CD4-positive, alpha-beta T cell (primary cell): Measurements from ENCODE around the gene GRM4. TPM values are rescaled to one million over a fixed set of nuclear protein-coding genes. Genes with fewer than 3 reads are reported as not detected.

ENCODE experiments used
- ATAC-seq: fragments of 200-7000 bp; cut with Tn5 transposase; one replicate; pipeline ENCODE4 v1.10.0; 2022; ENCODE audit warnings: mild to moderate bottlenecking; ENCODE audit not compliant: poor library complexity
- CTCF ChIA-PET: fragments of 350-600 bp; sonication (Branson Sonifier 250); formaldehyde crosslinking; loops from one replicate; lab custom pipeline; 2021; ENCODE audit warnings: antibody characterized with exemption, inconsistent platforms; lab: Charles Lee
- POLR2A ChIA-PET: fragments of 350-600 bp; sonication (Branson Sonifier 250); formaldehyde crosslinking; loops from one replicate; lab custom pipeline; 2021; ENCODE audit warnings: antibody characterized with exemption, inconsistent platforms; lab: Charles Lee
- DNase-seq, 14 experiments: peaks; one replicate each; pipeline ENCODE4 v3.0.0-alpha.2; 2013 to 2020; ENCODE audit warnings: mixed read lengths in 2 of 14
- H3K27ac ChIP-seq, 2 donors: one replicate each; pipeline versions ENCODE4 v1.5.1 to v1.7.0; 2013; ENCODE audit warnings: low read length in 2 of 2, low read depth in 1 of 2, mild to moderate bottlenecking in 1 of 2
- H3K27me3 ChIP-seq, 2 experiments: 1 replicate in 1 of 2; 2 replicates in 1 of 2; pipeline versions ENCODE4 v1.6.1 to v1.7.0; 2013; ENCODE audit warnings: low read length in 2 of 2, control low read depth in 1 of 2, mild to moderate bottlenecking in 1 of 2, moderate library complexity in 1 of 2; ENCODE audit not compliant: insufficient read depth in 2 of 2, control insufficient read depth in 1 of 2
- H3K36me3 ChIP-seq: one replicate; pipeline ENCODE4 v1.6.1; 2013; ENCODE audit warnings: low read length, control low read depth; ENCODE audit not compliant: insufficient read depth
- H3K4me1 ChIP-seq: one replicate; pipeline ENCODE4 v1.6.1; 2013; ENCODE audit warnings: low read length, control low read depth; ENCODE audit not compliant: insufficient read depth
- H3K4me3 ChIP-seq: one replicate; pipeline ENCODE4 v1.5.1; 2013; ENCODE audit warnings: mild to moderate bottlenecking, low read length, moderate library complexity
- H3K9me3 ChIP-seq, 2 experiments: 1 replicate in 1 of 2; 2 replicates in 1 of 2; pipeline versions ENCODE4 v1.6.1 to v1.7.0; 2013; ENCODE audit warnings: low read length in 2 of 2, mild to moderate bottlenecking in 2 of 2, control low read depth in 1 of 2, moderate library complexity in 1 of 2; ENCODE audit not compliant: control insufficient read depth in 1 of 2, insufficient read depth in 1 of 2
- H3K27ac Mint-ChIP-seq: one replicate; pipeline ENCODE4 v1.8.0; 2020; ENCODE audit warnings: mixed read lengths
- H3K27me3 Mint-ChIP-seq: one replicate; pipeline ENCODE4 v1.8.0; 2021; ENCODE audit warnings: mixed read lengths
- H3K36me3 Mint-ChIP-seq: one replicate; pipeline ENCODE4 v1.8.0; 2021; ENCODE audit warnings: low read depth, mixed read lengths
- H3K4me1 Mint-ChIP-seq: one replicate; pipeline ENCODE4 v1.8.0; 2021; ENCODE audit warnings: low read depth, mixed read lengths
- H3K4me3 Mint-ChIP-seq: one replicate; pipeline ENCODE4 v1.8.0; 2020; ENCODE audit warnings: mild to moderate bottlenecking, mixed read lengths
- H3K9me3 Mint-ChIP-seq: one replicate; pipeline ENCODE4 v1.8.0; 2020; ENCODE audit warnings: mixed read lengths
- CTCF ChIP-seq: fragments of 200-600 bp; IDR thresholded peaks from one replicate; pipeline ENCODE4 v1.8.0; 2022; ENCODE audit warnings: antibody characterized with exemption, mild to moderate bottlenecking
- intact Hi-C, 2 experiments: fragments of 100-400 bp; cut with DNase I in 1 of 2; cut with micrococcal nuclease in 1 of 2; formaldehyde crosslinking; loops; one replicate each; pipeline versions ENCODE4 v1.15.1 to v1.9.0; 2023 to 2025; cut with DNase I, micrococcal nuclease
- total RNA-seq, 174 experiments: library from RNA in 2 of 174; stranded (reverse) in 2 of 174; gene quantifications; one replicate each; pipeline ENCODE4 v1.2.3 and lab custom pipeline; 2021 to 2026

The GRM4 gene
- total RNA-seq, 2 experiments from 2014 or later, result 0.08 TPM; not detected in 1

GRCh38 chr6:34094474-34095135, 51.3 kb downstream of the GRM4 start:
- Mint-ChIP-seq H3K9me3 (no peaks in the 10 kb centered on the region), H3K36me3 (no peaks in the 10 kb centered on the region), H3K27me3 (peaks cover 38% of the 10 kb centered on the region), H3K4me3 (no peak overlapping the region), H3K4me1 (no peaks in the 10 kb centered on the region), H3K27ac (no peak overlapping the region)
- ATAC-seq (no peak), DNase-seq (no peak)
- CTCF ChIA-PET, result no interaction called here
- no peaks in the 10 kb centered on the region for H3K36me3 ChIP-seq
- intact Hi-C loops, result no loop called here
- H3K4me3 ChIP-seq, result no peak overlapping the region
- peaks cover 0 to 9% of the 10 kb centered on the region in 2 experiments for H3K9me3 ChIP-seq
- H3K4me1 ChIP-seq, result no peaks in the 10 kb centered on the region
- H3K27me3 ChIP-seq, result peaks cover 7 to 17% of the 10 kb centered on the region in 2 experiments
- POLR2A ChIA-PET, result no interaction called here
- no peak for TF ChIP-seq CTCF
- no peak overlapping the region for H3K27ac ChIP-seq

GRCh38 chr6:34093854-34094430, 51.9 kb downstream of the GRM4 start:
- Histone ChIP-seq H3K9me3 (peaks cover 0 to 9% of the 10 kb centered on the region in 2 experiments), H3K27me3 (peaks cover 7 to 17% of the 10 kb centered on the region in 2 experiments)

GRCh38 chr6:34093206-34093605, 52.7 kb downstream of the GRM4 start:
- CTCF ChIA-PET, result no interaction called here
- no peak for DNase-seq
- H3K4me3 Mint-ChIP-seq, result no peak overlapping the region

More at GRCh38 chr6:34093854-34094430, 51.9 kb downstream of the GRM4 start:
- H3K4me3 ChIP-seq, result no peak overlapping the region
- Mint-ChIP-seq H3K9me3 (no peaks in the 10 kb centered on the region), H3K36me3 (no peaks in the 10 kb centered on the region), H3K4me1 (no peaks in the 10 kb centered on the region), H3K27ac (no peak overlapping the region), H3K4me3 (no peak overlapping the region), H3K27me3 (peaks cover 38% of the 10 kb centered on the region)
- H3K4me1 ChIP-seq, result no peaks in the 10 kb centered on the region
- intact Hi-C loops, result no loop called here
- no peak for TF ChIP-seq CTCF
- POLR2A ChIA-PET, result no interaction called here
- CTCF ChIA-PET, result no interaction called here
- no peaks in the 10 kb centered on the region for H3K36me3 ChIP-seq
- ATAC-seq (no peak), DNase-seq (no peak)
- H3K27ac ChIP-seq, result no peak overlapping the region

More at GRCh38 chr6:34093206-34093605, 52.7 kb downstream of the GRM4 start:
- no peaks in the 10 kb centered on the region for H3K4me1 ChIP-seq
- peaks cover 0 to 9% of the 10 kb centered on the region in 2 experiments for H3K9me3 ChIP-seq
- peaks cover 7 to 17% of the 10 kb centered on the region in 2 experiments for H3K27me3 ChIP-seq
- TF ChIP-seq CTCF, result no peak
- H3K27ac ChIP-seq, result no peak overlapping the region
- POLR2A ChIA-PET, result no interaction called here
- H3K9me3 Mint-ChIP-seq, result no peaks in the 10 kb centered on the region
- no peaks in the 10 kb centered on the region for H3K36me3 ChIP-seq
- ATAC-seq, result no peak
- H3K4me3 ChIP-seq, result no peak overlapping the region
- no peaks in the 10 kb centered on the region for H3K36me3 Mint-ChIP-seq
- intact Hi-C loops, result no loop called here
- H3K27me3 Mint-ChIP-seq, result peaks cover 38% of the 10 kb centered on the region
- H3K4me1 Mint-ChIP-seq, result no peaks in the 10 kb centered on the region
- H3K27ac Mint-ChIP-seq, result no peak overlapping the region
